Measurements from ENCODE around the gene GGTA1.

DNA sequence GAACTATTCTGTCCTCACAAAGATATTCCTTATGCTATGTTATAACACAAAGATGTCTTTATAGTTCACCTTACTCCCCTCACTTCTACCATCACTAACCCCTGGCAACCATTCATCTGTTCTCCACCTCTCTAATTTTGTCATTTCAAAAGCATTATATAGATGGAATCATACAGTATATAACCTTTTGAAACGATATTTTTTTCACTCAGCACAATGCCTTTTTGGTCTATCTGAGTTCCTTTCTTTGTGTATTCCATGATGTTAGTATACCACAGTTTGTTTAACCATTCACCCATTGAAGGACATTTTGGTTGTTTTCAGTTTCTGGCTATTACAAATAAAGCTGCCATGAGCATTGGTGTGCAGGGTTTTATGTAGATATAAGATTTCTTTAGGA is 93.7 kb downstream of the GGTA1 start:
- TF ChIP-seq, protein P1, sequence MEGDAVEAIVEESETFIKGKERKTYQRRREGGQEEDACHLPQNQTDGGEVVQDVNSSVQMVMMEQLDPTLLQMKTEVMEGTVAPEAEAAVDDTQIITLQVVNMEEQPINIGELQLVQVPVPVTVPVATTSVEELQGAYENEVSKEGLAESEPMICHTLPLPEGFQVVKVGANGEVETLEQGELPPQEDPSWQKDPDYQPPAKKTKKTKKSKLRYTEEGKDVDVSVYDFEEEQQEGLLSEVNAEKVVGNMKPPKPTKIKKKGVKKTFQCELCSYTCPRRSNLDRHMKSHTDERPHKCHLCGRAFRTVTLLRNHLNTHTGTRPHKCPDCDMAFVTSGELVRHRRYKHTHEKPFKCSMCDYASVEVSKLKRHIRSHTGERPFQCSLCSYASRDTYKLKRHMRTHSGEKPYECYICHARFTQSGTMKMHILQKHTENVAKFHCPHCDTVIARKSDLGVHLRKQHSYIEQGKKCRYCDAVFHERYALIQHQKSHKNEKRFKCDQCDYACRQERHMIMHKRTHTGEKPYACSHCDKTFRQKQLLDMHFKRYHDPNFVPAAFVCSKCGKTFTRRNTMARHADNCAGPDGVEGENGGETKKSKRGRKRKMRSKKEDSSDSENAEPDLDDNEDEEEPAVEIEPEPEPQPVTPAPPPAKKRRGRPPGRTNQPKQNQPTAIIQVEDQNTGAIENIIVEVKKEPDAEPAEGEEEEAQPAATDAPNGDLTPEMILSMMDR (IDR thresholded peaks at IDR 0.05), result no peak
- no peak for TF ChIP-seq POLR2A (IDR thresholded peaks at IDR 0.05)

Data from sigmoid colon (tissue), 3 donors.